ENCODE results near the gene FARS2.
"Not testable (repeated sequence)": the region's sequence is repeated elsewhere in the genome, so short reads cannot be mapped to it uniquely, and the experiment has no call there.

The FARS2 gene

GRCh38 chr6:5537967-5538366 lies 276.7 kb downstream of the FARS2 start:
- no peak for DNase-seq (ENCODE audit: low read depth)

GRCh38 chr6:5540370-5540769 lies 279.1 kb downstream of the FARS2 start:
- DNase-seq (ENCODE audit: low read depth), result no peak

DNA sequence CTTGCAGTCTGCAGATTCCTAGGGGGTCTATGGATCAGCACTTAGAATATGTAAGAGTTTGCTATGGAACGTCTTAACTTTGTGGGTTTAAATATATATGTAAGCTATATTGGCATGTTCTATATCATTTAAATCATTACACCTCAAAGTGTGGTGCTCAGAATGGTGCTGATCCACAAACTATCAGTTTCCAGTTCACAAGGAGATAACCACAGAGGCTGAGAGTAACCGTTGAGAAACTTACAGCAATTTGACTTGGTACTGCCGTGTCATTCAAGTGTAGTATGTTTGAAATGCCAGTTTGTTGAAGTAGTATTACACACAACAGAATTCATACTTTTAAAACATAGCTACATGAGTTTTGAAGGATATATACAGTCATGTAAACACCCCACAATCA lies 279.7 kb downstream of the FARS2 start:
- DNase-seq (ENCODE audit: low read depth), result no peak

DNA sequence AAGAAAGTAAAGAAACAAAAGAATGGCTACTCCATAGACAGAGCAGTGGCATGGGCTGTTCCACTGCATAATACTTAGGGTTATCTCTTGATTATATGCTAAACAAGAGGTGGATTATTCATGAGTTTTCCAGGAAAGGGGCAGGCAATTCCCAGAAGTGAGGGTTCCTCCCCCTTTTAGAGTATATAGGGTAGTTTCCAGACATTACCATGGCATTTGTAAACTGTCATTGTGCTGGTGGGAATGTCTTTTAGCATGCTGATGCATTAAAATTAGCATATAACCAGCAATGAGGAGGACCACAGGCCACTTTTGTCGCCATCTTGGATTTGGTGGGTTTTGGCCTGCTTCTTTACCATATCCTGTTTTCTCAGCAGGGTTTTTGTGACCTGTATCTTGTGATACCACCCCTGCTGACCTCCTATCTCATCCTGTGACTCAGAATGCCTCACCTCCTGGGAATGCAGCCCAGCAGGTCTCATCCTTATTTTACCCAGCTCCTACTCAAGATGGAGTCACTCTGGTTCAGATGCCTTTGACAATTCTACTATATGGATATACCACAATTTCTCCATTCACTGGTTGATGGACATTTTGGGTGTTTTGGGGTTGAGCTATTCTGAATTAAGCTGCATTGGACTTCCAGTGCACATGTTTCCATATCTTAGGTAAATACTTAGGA lies 280.6 kb downstream of the FARS2 start:
- DNase-seq (ENCODE audit: low read depth), result no peak

DNA sequence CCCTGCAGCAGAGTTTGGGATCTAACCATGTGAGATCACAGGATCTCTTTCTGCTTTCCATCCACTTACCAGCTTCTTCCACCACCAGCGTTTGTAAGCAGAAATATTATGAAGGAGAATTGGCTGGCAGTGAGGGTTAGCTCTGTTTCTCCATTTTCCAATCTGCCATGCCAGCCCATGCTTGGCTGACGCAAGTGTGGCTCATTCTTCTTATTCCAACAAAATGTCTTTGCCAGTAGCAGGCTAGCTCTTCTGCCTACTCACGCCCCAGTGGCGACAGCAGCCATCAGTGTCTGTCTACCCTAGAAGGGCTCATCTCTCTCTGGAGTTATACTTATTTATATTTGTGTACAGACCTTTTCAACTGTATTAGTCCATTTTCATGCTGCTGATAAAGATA lies 286.2 kb downstream of the FARS2 start:
- DNase-seq (ENCODE audit: low read depth), result no peak

- no peak for DNase-seq (ENCODE audit: low read depth)
Observed at GRCh38 chr6:5550631-5551030, 289.3 kb downstream of the FARS2 start.

DNA sequence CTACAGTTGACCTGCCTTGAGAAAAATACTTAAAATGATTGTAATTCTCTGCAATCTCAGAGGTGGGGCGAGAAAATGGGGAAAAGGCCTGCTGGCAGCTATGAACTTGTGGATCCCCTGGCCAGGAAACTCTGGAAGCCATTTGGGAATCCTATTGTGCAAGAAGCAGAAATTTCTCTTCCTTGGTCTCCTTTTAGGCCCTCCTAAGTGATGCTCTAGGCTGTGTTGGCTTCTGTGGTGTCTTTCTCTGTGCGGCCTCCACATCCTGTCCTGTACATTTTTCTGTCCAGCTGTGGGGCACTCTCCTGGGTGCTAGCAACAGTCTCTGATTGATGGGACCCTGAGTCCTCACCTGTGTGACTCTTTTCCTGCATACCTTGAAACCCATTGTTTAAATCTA lies 290.9 kb downstream of the FARS2 start:
- no peak for DNase-seq (ENCODE audit: low read depth)

GRCh38 chr6:5553767-5554166 lies 292.5 kb downstream of the FARS2 start:
- no peak for DNase-seq (ENCODE audit: low read depth)

DNA sequence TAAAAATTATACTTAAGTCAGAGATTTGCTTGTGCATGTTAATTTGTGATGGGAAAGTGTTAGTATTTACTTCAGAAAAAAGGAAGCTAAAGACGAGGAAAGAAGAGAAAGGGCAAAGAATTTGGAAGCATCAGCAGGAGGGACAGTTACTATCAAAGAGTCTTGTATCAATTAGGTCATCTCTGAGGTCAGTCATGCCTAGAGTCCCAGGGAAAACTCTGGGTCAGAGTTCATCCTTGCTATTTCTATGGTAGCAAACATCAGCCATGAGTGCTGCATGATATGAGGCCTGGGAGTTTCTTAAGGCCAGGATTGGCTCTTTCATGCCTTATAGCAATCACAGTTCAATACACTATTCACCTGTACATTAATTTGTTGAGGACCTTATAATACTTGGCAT lies 292.9 kb downstream of the FARS2 start:
- DNase-seq (ENCODE audit: low read depth), result no peak

- no peak for DNase-seq (ENCODE audit: low read depth)
Observed at GRCh38 chr6:5556011-5556410, 294.7 kb downstream of the FARS2 start.

GRCh38 chr6:5557506-5557905 lies 296.2 kb downstream of the FARS2 start:
- DNase-seq (ENCODE audit: low read depth), result no peak

DNA sequence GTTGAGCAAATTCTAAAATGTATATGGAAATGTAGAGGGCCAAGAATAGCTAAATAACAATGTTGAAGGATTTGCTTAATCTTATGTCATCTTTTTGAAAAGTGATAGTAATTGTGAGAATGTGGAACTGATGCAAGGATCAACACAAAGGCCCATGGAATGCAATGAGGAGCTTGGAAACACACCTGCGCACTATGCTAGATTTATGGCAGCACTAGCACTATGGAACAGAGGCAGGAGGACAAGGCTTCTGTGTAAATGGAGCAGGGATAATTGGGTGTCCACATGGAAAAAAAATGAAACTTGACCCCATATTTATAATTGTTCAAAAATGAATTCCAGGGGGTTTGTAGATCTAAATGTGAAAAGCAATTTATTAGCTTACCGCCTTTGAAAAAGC lies 298.3 kb downstream of the FARS2 start:
- no peak for DNase-seq (ENCODE audit: low read depth)

GRCh38 chr6:5562277-5562676 lies 301.0 kb downstream of the FARS2 start:
- DNase-seq (ENCODE audit: low read depth), result no peak

DNA sequence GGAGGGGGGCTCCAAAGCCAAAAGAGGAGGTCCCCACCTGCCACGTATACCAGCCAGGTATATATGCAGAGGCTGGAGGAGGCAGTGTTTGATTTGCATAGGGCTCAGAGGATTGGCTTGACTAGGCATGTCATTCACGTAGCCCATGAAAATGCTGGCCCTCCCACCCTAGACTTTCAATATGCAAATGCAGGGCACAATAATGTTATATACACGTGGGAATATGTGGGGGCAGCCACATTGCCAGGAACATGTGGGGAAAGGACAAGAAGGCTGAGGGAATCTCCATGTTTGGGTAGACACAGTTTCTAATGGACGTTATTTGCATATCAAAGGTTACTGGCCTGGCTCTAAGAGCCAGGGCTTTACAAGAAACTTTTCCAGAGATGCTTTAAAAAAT lies 301.8 kb downstream of the FARS2 start:
- no peak for DNase-seq (ENCODE audit: low read depth)

GRCh38 chr6:5564746-5565145 lies 303.4 kb downstream of the FARS2 start:
- not testable (repeated sequence) for DNase-seq (ENCODE audit: low read depth)

GRCh38 chr6:5565971-5566370 lies 304.7 kb downstream of the FARS2 start:
- no peak for DNase-seq (ENCODE audit: low read depth)

GRCh38 chr6:5566718-5567117 lies 305.4 kb downstream of the FARS2 start:
- DNase-seq (ENCODE audit: low read depth), result no peak

- no peak for DNase-seq (ENCODE audit: low read depth)
Observed at GRCh38 chr6:5567352-5567751, 306.0 kb downstream of the FARS2 start.

DNA sequence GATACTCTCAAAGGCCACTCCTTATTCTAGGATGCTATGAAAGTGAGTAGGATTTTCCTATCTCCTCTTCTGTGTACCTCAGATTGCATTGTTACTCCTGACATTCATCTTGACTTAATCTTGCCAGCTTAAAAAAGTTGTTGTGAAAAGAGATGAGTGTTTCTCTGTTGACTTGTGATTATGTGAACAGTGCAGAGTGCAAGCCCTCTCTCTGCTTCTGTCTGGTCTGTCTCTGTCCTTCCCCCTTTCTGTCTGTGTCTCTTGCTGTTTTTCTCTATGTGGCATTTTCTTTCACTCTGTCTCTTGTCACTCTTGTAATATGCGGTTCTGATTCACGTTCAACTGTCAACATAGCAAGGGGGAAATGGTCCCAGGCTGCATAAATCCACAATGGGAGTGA lies 306.6 kb downstream of the FARS2 start:
- DNase-seq (ENCODE audit: low read depth), result no peak

DNA sequence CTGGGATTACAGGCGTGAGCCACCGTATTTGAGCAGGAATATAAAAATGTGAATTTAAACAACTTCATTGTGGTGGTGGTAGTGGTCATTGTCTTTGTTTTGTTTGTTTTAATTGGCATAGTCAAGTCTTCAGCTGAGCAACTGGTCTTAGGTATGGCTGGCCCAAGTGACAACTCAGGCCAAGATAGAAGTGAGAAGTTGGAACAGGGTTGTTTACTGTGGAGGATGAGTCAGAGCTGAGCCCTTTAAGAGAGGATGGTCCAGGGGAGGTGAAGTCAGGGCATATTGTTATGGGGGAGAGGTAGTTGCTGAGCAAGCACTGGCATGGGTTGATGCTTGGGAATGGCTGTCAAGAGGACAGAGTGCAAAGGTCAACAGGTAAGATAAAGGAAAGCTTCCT lies 308.2 kb downstream of the FARS2 start:
- no peak for DNase-seq (ENCODE audit: low read depth)

DNA sequence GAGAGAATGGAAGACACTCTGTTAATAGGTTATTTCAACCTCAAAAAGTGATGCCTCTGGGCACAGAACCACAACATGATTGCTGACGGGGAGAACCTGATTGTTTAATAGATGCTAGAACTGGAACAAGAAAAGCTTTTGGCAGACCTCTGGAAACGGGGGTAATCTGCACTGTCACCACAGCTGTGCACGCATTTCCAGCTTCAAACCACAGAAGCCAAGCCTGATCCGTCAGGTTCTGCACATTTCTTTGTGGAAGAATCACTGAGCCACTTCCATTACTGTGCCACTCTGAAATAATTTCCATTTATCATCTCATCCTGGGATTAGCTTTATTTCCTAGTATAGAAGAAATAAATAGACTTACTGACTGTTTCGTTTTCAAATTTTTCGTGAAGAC lies 309.3 kb downstream of the FARS2 start:
- no peak for DNase-seq (ENCODE audit: low read depth)

GRCh38 chr6:5580736-5581581 lies 319.6 kb downstream of the FARS2 start:
- DNase-seq (ENCODE audit: low read depth), result no peak

DNA sequence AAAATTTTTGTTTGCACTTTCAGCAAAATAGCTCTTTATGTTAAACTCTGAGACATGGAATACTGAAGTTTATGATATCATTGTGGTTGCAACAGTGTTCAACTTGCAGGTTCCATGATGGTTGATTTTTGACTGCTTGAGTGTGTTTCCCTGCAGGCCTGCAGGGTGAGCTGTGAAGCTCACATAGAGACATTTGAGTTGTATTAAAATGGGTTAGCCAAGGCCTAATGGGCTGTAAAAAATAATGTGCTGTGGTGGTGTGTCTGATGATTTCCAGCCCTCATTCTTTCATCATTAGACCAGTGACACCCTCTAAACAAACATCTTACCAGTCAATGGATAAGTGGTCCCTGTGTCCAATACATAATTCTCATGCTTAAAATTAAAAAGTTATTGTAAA lies 321.4 kb downstream of the FARS2 start:
- DNase-seq (ENCODE audit: low read depth), result no peak

- DNase-seq (ENCODE audit: low read depth), result no peak
Observed at GRCh38 chr6:5583528-5583927, 322.2 kb downstream of the FARS2 start.
